Measurements from ENCODE around the gene TRIM47. TPM values are rescaled to one million over a fixed set of nuclear protein-coding genes. Genes with fewer than 3 reads are reported as not detected.

TRIM47 gene, protein sequence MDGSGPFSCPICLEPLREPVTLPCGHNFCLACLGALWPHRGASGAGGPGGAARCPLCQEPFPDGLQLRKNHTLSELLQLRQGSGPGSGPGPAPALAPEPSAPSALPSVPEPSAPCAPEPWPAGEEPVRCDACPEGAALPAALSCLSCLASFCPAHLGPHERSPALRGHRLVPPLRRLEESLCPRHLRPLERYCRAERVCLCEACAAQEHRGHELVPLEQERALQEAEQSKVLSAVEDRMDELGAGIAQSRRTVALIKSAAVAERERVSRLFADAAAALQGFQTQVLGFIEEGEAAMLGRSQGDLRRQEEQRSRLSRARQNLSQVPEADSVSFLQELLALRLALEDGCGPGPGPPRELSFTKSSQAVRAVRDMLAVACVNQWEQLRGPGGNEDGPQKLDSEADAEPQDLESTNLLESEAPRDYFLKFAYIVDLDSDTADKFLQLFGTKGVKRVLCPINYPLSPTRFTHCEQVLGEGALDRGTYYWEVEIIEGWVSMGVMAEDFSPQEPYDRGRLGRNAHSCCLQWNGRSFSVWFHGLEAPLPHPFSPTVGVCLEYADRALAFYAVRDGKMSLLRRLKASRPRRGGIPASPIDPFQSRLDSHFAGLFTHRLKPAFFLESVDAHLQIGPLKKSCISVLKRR
- 56.5 and 75.8 TPM in 2 replicates for total RNA-seq

DNA sequence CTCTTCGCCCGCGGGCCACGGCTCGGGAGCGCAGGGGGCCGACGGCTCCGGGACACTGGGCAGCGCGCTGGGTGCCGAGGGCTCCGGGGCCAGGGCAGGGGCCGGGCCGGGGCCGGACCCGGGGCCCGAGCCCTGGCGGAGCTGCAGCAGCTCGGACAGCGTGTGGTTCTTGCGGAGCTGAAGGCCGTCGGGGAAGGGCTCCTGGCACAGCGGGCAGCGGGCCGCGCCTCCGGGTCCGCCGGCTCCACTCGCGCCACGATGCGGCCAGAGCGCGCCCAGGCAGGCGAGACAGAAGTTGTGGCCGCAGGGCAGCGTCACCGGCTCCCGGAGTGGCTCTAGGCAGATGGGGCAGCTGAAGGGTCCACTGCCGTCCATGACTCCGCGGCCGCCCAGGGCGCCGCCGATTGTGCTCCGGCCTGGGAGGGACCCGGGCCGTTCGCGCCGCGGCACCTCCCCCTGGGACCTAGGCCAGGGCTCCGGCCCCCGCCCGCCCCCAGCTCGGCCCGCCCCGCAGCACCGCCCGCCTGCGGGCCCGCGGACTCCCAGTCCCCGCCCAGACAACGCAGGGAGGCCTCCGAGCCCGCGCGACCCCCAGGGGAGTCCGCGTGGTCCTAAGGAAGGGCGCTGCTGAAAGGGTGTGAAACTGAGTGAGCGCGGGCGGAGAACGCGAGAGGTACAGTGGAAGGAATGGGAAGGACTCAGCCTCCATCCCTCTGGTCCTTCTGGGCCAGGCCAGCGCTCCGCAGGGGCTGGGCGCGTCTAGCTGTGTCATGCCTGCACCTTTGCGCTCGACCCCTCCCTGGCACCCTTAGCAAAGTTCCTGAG is at the start of gene TRIM47:
TSS of gene TRIM47 (minus strand) at position 408 of the 825 bp plus-strand sequence. CDS start at position 375, 33 bp downstream.
- DNase-seq (ENCODE audit: low read depth) = no peak

DNA sequence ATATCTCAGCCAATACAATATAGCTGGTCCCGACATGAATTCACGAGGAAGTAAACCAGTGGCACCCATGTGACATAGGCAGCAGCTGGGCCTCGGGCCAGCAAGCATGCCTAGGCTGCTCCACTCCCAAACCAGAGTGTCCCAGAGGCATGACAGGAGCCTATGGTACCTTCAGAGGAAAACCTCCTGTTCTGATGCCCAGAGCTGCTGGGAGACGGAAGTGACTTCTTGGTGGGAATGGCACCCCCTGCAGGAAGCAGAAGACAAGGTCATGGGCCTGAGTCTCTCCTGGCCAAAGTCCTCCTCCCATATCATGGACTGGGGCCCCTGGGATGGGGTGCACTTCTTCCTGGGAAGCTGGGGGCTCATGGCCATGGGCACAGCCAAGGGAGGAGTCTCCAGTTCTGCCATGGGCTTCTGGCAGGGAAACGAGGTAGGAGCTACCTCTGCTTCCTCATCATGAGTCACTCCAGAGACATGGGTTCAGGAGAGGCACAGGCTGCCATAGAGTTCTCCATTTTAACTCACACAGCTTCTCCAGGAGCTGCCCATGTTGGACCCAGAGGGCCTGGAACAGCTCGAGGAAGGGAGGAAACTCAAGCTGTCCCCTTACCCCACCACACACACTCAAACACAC is 49.0 kb upstream of the TRIM47 start:
- H3K36me3 ChIP-seq (ENCODE audit: control insufficient read depth, insufficient read depth, low read length) = no peaks in the 10 kb centered on the region
- TF ChIP-seq, protein P1, sequence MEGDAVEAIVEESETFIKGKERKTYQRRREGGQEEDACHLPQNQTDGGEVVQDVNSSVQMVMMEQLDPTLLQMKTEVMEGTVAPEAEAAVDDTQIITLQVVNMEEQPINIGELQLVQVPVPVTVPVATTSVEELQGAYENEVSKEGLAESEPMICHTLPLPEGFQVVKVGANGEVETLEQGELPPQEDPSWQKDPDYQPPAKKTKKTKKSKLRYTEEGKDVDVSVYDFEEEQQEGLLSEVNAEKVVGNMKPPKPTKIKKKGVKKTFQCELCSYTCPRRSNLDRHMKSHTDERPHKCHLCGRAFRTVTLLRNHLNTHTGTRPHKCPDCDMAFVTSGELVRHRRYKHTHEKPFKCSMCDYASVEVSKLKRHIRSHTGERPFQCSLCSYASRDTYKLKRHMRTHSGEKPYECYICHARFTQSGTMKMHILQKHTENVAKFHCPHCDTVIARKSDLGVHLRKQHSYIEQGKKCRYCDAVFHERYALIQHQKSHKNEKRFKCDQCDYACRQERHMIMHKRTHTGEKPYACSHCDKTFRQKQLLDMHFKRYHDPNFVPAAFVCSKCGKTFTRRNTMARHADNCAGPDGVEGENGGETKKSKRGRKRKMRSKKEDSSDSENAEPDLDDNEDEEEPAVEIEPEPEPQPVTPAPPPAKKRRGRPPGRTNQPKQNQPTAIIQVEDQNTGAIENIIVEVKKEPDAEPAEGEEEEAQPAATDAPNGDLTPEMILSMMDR (IDR thresholded peaks at IDR 0.05; ENCODE audit: insufficient read depth, low read length, poor library complexity, severe bottlenecking) = peak; percentile 23
- DNase-seq (ENCODE audit: low read depth) = no peak
- H3K4me3 ChIP-seq (ENCODE audit: low read depth, low read length) = no peak overlapping the region
- H3K27me3 ChIP-seq (ENCODE audit: control insufficient read depth, insufficient read depth, low read length) = no peaks in the 10 kb centered on the region

More for the DNA sequence above, at the start of gene TRIM47:
- TF ChIP-seq, protein P1 (IDR thresholded peaks at IDR 0.05; ENCODE audit: insufficient read depth, low read length, poor library complexity, severe bottlenecking) = no peak
- H3K27me3 ChIP-seq (ENCODE audit: control insufficient read depth, insufficient read depth, low read length) = no peaks in the 10 kb centered on the region
- peak within 1 kb of the TSS; percentile 51 for H3K4me3 ChIP-seq (ENCODE audit: low read depth, low read length)
- H3K36me3 ChIP-seq (ENCODE audit: control insufficient read depth, insufficient read depth, low read length) = no peaks in the 10 kb centered on the region

DNA sequence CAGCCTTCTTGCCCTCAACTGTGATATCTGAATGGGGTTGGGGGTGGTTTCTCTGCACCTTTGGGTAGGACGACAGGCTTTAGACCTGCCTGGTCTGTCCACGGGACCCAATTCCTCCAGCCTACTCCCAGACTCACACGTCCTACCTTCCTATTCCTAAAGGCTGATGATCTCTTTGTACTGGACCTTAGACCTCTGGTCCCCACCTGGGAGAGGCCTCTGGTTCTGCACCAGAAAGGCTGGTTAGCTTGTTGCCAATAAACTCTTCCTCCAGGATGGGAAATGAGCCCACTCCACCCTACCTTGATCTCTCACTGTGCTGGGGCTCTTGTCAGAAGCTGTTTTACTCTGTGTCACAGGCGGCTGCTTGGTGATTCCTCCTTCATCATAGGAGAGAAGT is 48.1 kb upstream of the TRIM47 start:
- H3K4me3 ChIP-seq (ENCODE audit: low read depth, low read length) = no peak overlapping the region
- H3K27me3 ChIP-seq (ENCODE audit: control insufficient read depth, insufficient read depth, low read length) = no peaks in the 10 kb centered on the region
- no peak for DNase-seq (ENCODE audit: low read depth)
- no peaks in the 10 kb centered on the region for H3K36me3 ChIP-seq (ENCODE audit: control insufficient read depth, insufficient read depth, low read length)
- TF ChIP-seq, protein P1 (IDR thresholded peaks at IDR 0.05; ENCODE audit: insufficient read depth, low read length, poor library complexity, severe bottlenecking) = no peak

DNA sequence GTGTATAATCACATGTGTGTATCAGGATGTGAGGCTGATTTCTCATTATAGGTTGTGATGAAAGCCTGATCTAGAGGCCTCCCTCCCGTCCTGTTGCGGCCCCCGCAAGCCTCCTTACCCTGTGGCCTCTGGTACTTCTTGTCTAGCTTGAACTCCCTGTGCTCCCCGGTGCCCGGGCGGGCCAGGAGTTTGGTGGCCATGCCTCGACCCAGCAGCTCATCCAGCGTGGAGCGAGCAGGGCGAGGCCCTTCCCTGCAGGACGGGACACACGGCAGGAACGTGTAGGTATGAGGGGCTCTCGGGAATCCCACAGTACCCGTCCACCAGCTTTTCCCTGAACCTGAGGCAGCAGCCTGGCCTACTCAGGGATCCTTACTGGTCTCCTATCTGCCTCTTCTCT is 47.5 kb upstream of the TRIM47 start:
- TF ChIP-seq, protein P1 (IDR thresholded peaks at IDR 0.05; ENCODE audit: insufficient read depth, low read length, poor library complexity, severe bottlenecking) = no peak
- no peaks in the 10 kb centered on the region for H3K36me3 ChIP-seq (ENCODE audit: control insufficient read depth, insufficient read depth, low read length)
- no peaks in the 10 kb centered on the region for H3K27me3 ChIP-seq (ENCODE audit: control insufficient read depth, insufficient read depth, low read length)
- no peak for DNase-seq (ENCODE audit: low read depth)
- no peak overlapping the region for H3K4me3 ChIP-seq (ENCODE audit: low read depth, low read length)

DNA sequence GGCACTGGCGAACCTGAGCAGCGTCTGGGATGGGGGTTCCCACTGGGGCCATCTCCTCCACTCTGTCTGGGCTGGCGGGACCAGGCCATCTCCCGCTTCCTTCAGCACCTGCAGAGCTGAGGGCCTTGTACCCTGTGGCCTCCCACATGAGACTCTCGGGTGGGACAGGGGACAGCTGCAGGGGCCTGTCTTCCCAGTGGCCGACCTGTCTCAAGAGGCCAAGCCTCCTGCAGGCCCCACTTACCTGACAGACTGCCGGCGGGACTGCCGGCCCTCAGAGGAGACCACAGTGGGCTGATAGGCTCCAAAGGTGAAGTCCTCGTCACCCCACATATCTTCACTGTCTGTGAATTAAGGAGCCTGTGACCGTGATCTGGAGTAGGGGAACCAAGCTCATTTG is 46.7 kb upstream of the TRIM47 start:
- H3K27me3 ChIP-seq (ENCODE audit: control insufficient read depth, insufficient read depth, low read length) = no peaks in the 10 kb centered on the region
- H3K36me3 ChIP-seq (ENCODE audit: control insufficient read depth, insufficient read depth, low read length) = no peaks in the 10 kb centered on the region
- no peak for DNase-seq (ENCODE audit: low read depth)
- H3K4me3 ChIP-seq (ENCODE audit: low read depth, low read length) = no peak overlapping the region
- TF ChIP-seq, protein P1 (IDR thresholded peaks at IDR 0.05; ENCODE audit: insufficient read depth, low read length, poor library complexity, severe bottlenecking) = no peak

Data from kidney epithelial cell (primary cell).